Measurements from ENCODE around the gene ZNF385C.

Gene ZNF385C

DNA sequence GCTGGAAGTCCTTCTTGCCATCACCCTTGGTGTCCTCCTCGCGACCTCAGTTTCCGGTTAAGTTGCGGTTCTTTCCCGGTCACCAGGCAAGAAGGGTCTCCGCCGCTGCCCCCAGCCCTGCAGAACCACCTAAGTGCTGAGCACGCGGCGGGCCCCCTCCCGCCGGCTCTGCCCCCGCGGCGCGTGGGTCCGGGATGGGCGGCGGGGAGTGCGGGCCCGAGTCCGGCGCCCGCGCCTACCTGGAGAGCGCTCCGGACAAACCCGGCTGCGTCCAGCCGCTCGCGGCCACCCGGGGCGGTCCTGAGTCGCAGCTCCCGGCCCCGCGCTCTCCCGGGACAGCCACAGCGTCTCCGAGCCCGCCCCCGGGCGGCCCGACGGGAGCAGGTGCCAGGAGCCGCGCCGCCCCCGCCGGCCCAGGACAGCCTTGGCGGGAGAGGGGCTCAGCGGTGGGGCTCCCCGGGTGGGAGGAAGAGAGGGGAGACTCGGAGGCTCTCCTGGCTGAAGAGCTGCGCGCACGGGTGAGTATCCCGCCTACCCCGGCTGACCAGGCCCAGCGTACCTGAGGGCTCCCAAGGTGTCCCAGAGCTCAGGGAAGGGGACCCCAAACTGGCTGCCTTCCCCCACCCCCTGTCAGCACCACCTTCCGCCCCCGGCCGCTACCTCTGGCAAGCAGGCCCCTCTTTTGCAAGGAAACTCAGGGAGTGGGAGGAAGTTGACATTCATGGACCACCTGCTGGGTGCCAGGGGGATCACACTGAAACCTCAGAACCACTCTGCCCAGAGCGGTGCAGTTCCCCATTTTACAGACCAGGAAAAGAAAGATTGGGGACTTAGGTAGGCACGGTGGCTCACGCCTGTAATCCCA lies 25.7 kb downstream of the ZNF385C start:
- TF ChIP-seq, protein P1, sequence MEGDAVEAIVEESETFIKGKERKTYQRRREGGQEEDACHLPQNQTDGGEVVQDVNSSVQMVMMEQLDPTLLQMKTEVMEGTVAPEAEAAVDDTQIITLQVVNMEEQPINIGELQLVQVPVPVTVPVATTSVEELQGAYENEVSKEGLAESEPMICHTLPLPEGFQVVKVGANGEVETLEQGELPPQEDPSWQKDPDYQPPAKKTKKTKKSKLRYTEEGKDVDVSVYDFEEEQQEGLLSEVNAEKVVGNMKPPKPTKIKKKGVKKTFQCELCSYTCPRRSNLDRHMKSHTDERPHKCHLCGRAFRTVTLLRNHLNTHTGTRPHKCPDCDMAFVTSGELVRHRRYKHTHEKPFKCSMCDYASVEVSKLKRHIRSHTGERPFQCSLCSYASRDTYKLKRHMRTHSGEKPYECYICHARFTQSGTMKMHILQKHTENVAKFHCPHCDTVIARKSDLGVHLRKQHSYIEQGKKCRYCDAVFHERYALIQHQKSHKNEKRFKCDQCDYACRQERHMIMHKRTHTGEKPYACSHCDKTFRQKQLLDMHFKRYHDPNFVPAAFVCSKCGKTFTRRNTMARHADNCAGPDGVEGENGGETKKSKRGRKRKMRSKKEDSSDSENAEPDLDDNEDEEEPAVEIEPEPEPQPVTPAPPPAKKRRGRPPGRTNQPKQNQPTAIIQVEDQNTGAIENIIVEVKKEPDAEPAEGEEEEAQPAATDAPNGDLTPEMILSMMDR (conservative IDR thresholded peaks at IDR 0.05; ENCODE audit: control insufficient read depth, insufficient read depth, low read depth, low read length): no peak
- no peak overlapping the region for H3K4me3 ChIP-seq (ENCODE audit: control insufficient read depth, low read depth, low read length)
- DNase-seq (ENCODE audit: low read depth): no peak

DNA sequence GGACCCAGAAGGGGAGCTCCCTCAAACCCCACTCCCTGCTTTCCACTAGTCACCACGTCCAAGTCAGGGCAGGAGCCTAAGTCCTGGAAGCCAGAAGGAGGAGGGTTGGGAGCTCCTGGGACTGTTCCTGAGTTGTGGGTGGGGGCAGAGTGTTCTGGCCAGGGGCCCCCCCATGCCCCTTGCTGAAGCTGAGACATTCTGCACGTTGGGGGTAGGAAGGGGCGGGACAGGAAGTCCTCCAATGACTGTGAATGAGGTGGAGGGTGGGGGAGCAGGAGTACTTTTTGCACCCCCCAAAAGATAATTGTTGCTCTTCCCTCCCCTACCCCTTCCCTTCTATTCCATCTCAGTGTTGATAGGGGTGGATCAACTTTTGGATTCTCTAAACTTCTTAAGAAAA lies 26.5 kb downstream of the ZNF385C start:
- TF ChIP-seq, protein P1 (conservative IDR thresholded peaks at IDR 0.05; ENCODE audit: control insufficient read depth, insufficient read depth, low read depth, low read length): no peak
- H3K4me3 ChIP-seq (ENCODE audit: control insufficient read depth, low read depth, low read length): no peak overlapping the region
- DNase-seq (ENCODE audit: low read depth): no peak

DNA sequence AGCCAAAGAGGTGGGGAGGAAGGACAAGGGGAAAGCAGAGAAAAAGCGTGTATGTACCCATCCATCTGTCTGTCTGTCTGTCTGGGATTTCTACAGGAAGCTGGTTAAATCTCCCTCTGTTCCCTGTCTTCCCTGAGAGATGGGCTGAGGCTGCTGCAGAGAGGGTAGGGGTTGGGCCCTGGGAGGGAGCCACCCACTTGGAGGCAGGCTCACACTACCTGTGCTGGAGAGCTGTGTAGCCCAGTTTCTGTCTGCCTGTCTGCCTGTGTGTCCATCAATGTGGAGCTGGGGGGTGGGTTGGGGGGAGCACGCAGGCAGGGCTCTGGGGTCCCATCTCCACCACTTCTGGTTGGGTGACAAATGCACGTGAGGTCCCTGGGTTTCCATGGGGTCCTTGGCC lies 29.3 kb downstream of the ZNF385C start:
- H3K4me3 ChIP-seq (ENCODE audit: control insufficient read depth, low read depth, low read length): no peak overlapping the region
- TF ChIP-seq, protein P1 (conservative IDR thresholded peaks at IDR 0.05; ENCODE audit: control insufficient read depth, insufficient read depth, low read depth, low read length): no peak
- no peak for DNase-seq (ENCODE audit: low read depth)

DNA sequence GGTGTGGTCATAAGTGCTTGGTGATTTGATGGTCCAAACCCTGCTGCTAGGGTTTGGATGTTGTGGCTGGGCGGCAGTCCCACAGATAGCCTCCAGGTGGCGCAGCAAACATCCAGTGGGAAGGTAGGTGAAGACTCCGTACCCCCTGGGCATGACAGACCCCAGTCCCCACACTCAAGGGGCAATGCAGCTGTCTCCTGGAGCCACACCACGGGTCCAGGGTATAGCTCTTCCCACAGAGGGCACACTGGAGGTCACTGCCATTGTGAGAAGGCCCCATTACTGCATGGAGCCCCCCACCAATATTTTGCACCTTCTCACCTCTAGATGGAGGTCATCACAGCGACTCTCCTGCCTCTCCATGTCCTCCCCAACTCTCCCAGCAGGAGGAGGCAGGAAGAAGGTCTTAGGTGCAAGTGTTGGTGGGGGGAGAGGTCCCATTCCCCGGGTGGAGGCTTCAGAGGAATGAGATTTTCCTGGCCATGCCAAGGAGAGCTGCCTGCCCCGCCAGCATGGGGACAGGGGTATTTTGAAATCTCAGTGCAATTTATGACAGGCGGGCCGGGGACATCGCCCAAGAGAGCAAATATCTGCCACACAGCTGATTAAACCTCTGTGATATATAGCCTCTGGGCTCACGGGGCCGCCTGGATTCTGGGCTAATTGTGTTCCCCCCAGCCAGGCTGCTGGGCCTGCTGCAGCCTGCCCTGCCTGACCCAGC lies 30.7 kb downstream of the ZNF385C start:
- DNase-seq (ENCODE audit: low read depth): peak; percentile 40
- no peak overlapping the region for H3K4me3 ChIP-seq (ENCODE audit: control insufficient read depth, low read depth, low read length)
- TF ChIP-seq, protein P1 (conservative IDR thresholded peaks at IDR 0.05; ENCODE audit: control insufficient read depth, insufficient read depth, low read depth, low read length): peak; percentile 93

DNA sequence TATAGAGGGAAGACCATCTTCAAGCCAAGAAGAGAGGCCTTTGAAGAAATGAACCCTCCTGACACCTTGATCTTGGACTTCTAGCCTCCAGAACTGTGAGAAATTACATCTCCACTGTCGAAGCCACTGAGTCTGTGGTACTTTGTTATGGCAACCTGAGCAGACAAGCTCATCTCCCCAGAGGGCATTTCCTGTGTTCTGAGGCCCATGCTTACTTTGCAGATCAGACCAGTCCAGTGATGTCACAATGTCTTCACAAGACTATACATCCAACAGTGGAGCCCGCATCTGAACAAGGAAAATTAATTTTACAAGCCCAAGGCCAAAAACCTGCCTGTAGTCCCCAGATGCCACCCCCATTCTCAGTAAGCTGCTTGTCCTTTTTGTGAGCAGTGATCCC lies 33.1 kb downstream of the ZNF385C start:
- TF ChIP-seq, protein P1 (conservative IDR thresholded peaks at IDR 0.05; ENCODE audit: control insufficient read depth, insufficient read depth, low read depth, low read length): no peak
- H3K4me3 ChIP-seq (ENCODE audit: control insufficient read depth, low read depth, low read length): no peak overlapping the region
- no peak for DNase-seq (ENCODE audit: low read depth)

DNA sequence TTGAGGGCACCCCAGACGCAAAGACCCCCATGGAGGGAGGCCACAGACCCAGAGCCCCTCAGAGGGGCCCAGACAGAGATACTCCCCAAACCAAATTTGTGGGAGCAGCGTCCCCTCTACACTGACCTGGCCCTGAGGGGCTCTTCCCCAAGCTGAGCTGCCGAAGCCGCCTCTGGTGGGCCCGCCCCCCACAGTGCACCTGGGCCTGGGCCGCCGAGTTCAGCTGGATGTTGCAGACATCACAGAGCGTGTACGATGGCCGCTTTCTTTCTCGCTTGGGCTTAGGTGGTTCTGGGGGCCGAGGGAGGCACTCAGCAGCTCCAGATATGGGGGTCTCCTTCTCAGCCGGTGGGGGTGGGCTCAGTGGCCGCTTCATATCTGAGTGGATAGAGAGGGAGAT lies 35.6 kb downstream of the ZNF385C start:
- H3K4me3 ChIP-seq (ENCODE audit: control insufficient read depth, low read depth, low read length): no peak overlapping the region
- TF ChIP-seq, protein P1 (conservative IDR thresholded peaks at IDR 0.05; ENCODE audit: control insufficient read depth, insufficient read depth, low read depth, low read length): no peak
- DNase-seq (ENCODE audit: low read depth): no peak

All from fibroblast of mammary gland (primary cell).